Activated naive CD4-positive, alpha-beta T cell treated with anti-CD3 and anti-CD28 coated beads, Interleukin-2, amount 10 ng/mL, durations not matched to agents 7 days and 5 days (primary cell): Measurements from ENCODE around the gene PRR12.

Experiments
- CTCF ChIA-PET: fragments of 350-600 bp; sonication (Branson Sonifier 250); formaldehyde crosslinking; loops from one replicate; lab custom pipeline; 2021; ENCODE audit warnings: antibody characterized with exemption; lab: Charles Lee
- DNase-seq: peaks from one replicate; pipeline ENCODE4 v3.0.0-alpha.2; 2020
- H3K27ac Mint-ChIP-seq: one replicate; pipeline ENCODE4 v1.8.0; 2021; ENCODE audit warnings: mild to moderate bottlenecking, moderate library complexity, mixed read lengths
- H3K27me3 Mint-ChIP-seq: one replicate; pipeline ENCODE4 v1.8.0; 2021; ENCODE audit warnings: mild to moderate bottlenecking, mixed read lengths
- H3K36me3 Mint-ChIP-seq: one replicate; pipeline ENCODE4 v1.8.0; 2021; ENCODE audit warnings: mixed read lengths
- H3K4me1 Mint-ChIP-seq: one replicate; pipeline ENCODE4 v1.8.0; 2021; ENCODE audit warnings: mixed read lengths
- H3K4me3 Mint-ChIP-seq: one replicate; pipeline ENCODE4 v1.8.0; 2021; ENCODE audit warnings: mild to moderate bottlenecking, moderate library complexity, mixed read lengths
- H3K9me3 Mint-ChIP-seq: one replicate; pipeline ENCODE4 v1.8.0; 2021; ENCODE audit warnings: mixed read lengths

The PRR12 gene

DNA sequence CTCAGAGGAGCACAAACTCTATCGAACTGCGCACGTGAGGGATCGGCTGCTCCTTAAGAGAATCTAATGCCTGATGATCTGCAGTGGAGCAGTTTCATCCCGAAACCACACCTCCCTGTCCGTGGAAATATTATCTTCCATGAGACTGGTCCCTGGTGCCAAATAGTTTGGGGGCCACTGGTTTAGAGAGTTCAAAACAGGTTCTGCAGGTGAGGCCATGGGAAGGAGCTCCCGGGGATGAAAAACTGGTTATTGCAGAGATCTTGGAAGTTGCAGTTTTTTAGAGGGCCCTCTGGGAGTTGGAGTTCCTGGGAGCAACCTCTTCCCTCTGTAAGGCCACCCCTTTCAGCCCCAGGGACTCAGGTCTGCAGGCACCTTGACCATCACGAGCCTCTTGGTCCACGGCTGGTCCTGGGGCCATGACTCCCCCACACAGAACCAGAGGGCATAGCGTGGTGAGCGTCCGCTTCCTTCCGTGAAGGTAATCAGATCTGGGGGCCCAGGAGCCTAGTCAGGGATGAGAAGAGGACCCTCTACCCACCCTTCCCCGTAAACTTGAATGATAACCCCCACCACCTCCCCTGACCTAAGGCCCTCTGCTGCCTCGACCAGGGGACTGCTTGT, 69.5 kb downstream of the PRR12 start:
- CTCF ChIA-PET = interaction anchor here (0.5 to 1.7 kb wide), 3 partner anchors 15 to 341 kb away, joined by 3 read pairs; no protein-coding TSS in a partner anchor
- Mint-ChIP-seq H3K4me1 (peaks cover 22% of the 10 kb centered on the region), H3K36me3 (peaks cover 50% of the 10 kb centered on the region), H3K9me3 (no peaks in the 10 kb centered on the region), H3K4me3 (no peak overlapping the region), H3K27me3 (no peaks in the 10 kb centered on the region), H3K27ac (peak overlapping the region; percentile 74)
- no peak for DNase-seq

DNA sequence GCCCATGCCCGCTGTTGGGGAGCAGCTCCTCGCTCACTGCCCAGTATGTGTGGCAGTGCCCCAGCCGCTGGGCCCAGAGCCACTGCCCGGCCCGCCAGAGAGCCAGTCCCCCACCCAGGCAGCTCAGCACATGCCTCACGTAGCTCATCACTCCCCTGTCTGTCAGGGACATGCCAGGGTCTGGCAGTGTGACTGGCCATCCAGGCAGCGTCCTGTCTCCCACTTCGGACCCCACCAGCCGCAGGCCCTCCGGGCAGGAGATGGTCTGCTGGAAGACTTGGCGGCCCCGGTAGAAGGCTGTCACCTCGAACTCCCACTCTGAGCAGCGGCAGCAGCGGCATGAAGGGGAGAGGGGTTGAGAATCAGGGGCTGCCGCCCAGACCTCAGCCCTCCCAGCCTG, 71.0 kb downstream of the PRR12 start:
- peaks cover 34% of the 10 kb centered on the region for H3K4me1 Mint-ChIP-seq
- H3K27me3 Mint-ChIP-seq = no peaks in the 10 kb centered on the region
- no peak for DNase-seq
- CTCF ChIA-PET = interaction anchor here (1.7 kb wide), 1 partner anchor 17 kb away, joined by 3 read pairs; no protein-coding TSS in a partner anchor
- H3K36me3 Mint-ChIP-seq = peaks cover 43% of the 10 kb centered on the region
- peak overlapping the region; percentile 19 for H3K27ac Mint-ChIP-seq
- no peaks in the 10 kb centered on the region for H3K9me3 Mint-ChIP-seq
- no peak overlapping the region for H3K4me3 Mint-ChIP-seq

DNA sequence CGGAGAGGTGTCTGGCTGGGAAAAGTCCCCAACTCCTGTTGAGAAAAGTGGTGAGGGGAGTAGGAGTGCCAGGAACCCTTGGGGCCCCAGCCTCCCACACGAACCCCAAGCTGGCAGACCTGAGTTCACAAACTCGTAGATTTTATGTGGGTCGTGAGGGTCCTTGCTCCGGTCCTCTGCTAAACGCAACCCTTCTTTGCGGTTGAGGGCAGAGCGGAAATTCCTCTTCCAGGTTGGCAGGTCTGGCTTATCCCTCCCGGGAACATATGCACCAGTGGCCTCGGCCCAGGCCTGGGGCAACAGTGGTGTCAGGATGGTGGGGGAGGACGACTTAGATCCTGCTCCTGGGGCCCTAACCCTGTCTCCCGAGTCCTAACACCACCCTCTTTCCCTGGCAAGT, 72.2 kb downstream of the PRR12 start:
- H3K9me3 Mint-ChIP-seq = no peaks in the 10 kb centered on the region
- H3K4me3 Mint-ChIP-seq = peak overlapping the region; percentile 99
- H3K36me3 Mint-ChIP-seq = peaks cover 41% of the 10 kb centered on the region
- CTCF ChIA-PET = no interaction called here
- H3K27me3 Mint-ChIP-seq = no peaks in the 10 kb centered on the region
- DNase-seq = no peak
- H3K27ac Mint-ChIP-seq = peak overlapping the region; percentile 100
- peaks cover 42% of the 10 kb centered on the region for H3K4me1 Mint-ChIP-seq

DNA sequence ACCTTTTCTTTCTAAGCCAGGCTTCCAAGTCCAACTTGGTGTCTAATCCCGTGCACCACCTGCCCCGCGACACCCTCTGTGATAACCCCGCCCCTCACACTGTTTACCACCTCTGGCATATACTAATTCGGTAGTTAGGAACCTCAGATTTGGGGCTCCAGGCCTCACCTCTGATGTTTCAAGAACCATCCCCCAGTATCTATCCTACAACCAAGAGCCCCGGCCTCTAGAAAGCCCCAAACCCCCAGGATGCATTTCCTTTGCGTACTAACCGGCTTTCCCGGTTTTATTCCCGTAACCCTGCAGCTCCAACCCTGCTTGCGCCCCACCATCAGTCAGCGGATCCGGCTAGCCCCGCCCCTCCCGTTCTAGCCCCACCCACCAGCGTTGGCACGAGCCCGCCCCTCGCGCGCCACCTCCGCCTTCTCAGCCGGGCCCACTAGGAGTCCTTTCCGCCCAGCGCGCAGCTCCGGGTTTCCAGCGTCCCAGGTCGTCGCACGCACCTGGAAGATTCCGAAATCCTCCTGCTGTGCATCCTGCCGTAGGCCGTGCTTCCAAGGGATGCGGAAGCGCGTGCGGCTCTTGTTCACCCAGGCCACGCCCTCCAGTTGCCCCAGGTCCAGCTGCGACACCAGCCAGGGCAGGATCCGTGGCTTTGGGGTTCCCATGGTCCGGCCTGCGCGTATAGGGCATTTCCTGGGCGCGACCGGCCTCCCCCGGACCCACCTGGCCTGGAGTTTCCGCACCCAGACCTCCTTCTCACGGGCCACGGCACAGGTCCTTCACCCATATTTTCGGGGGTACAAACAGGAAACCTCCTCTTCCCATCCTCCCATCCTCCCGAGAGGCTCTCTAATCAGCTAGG, 73.4 kb downstream of the PRR12 start:
- H3K27me3 Mint-ChIP-seq = no peaks in the 10 kb centered on the region
- H3K36me3 Mint-ChIP-seq = peaks cover 47% of the 10 kb centered on the region
- H3K9me3 Mint-ChIP-seq = no peaks in the 10 kb centered on the region
- DNase-seq = peak; percentile 95
- CTCF ChIA-PET = interaction anchor here (0.7 to 1.6 kb wide), 6 partner anchors 8 to 188 kb away, joined by 3 to 5 read pairs (median 4); partner anchors contain the start of genes PRMT1 and SCAF1
- H3K27ac Mint-ChIP-seq = peak overlapping the region; percentile 100
- H3K4me1 Mint-ChIP-seq = peaks cover 42% of the 10 kb centered on the region
- H3K4me3 Mint-ChIP-seq = peak overlapping the region; percentile 99

DNA sequence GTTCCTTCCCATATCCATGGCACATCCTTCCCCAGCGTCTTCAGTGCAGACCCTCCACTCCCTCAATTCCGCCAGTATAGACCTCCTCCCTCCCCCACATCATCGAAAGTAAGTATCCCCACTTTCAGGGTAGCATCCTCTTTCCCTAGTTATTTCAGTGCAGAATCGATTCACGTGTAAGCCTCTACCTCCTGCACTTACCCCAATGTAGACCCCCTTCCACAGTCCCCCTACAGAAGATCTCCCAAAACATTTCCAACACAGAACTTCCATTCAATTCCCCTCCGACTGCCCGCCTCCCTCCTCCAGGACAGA, 74.0 kb downstream of the PRR12 start:
- peak overlapping the region; percentile 100 for H3K27ac Mint-ChIP-seq
- no peak for DNase-seq
- no peaks in the 10 kb centered on the region for H3K27me3 Mint-ChIP-seq
- H3K4me3 Mint-ChIP-seq = peak overlapping the region; percentile 99
- H3K9me3 Mint-ChIP-seq = no peaks in the 10 kb centered on the region
- CTCF ChIA-PET = interaction anchor here (1.3 to 1.6 kb wide), 3 partner anchors 9 to 23 kb away, joined by 4 to 5 read pairs (median 4); partner anchors contain the start of gene SCAF1
- H3K4me1 Mint-ChIP-seq = peaks cover 45% of the 10 kb centered on the region
- peaks cover 50% of the 10 kb centered on the region for H3K36me3 Mint-ChIP-seq

DNA sequence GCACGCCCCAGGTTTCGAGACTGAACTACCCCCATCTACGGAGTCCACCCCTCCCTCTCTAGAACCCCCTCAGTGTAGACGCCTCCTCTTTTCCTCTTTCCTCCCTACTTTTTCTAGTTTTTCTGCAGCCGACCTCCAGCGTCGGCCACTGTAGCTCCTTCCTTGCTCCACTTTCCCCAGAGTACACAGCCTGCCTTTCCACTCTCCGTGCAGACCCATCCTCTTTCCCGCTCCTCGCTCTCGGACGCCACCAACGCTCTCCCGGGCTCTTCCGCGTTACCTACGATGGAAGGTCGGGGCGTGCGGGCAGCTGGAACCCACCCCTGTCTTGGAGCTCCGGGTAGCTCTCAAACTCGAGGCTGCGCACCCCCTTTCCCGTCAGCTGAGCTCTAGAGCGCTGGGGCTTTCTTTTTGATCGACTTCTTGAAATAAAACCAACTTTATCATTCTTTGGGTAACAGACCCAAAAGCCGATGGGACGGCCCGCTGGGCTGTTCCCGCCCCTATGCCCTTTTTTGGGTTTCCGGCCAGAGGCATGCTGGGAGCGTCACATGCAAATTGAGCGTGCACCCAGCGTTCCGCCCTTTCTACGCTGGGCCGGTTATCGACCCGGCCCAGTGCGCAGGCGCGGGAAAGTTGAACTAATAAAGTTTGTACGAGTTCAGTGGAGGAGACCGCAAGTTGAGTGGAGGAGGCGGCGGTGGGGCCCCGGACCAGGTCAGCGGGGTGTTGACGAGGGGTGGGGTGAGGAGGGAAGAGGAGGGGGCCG, 74.6 kb downstream of the PRR12 start, which contains the start of the genes BCL2L12 and IRF3:
BCL2L12 (plus strand) TSS at position 583 of the 769 bp plus-strand sequence. CDS start 760 bp downstream, outside the sequence.
IRF3 (minus strand) TSS at position 507 of the 769 bp plus-strand sequence. CDS start 1,019 bp downstream, outside the sequence.
- peaks cover 47% of the 10 kb centered on the region for H3K36me3 Mint-ChIP-seq

DNA sequence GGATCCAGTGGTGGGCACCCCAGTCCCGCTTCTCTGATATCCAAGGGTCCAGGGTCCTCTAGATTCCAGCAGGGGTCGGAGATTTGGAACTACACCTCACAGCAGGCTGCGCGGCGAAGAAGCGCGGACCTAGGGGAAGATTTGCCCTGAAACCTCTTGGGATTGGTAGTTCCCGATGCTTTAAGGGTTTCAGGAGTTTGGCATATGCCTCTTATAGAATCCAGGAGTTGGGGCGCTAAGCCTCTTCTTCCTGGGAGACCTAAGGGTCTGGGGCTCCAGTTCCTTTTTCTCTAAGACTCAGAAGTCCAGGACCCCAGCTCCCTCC, 75.1 kb downstream of the PRR12 start:
- Mint-ChIP-seq H3K27me3 (no peaks in the 10 kb centered on the region), H3K9me3 (no peaks in the 10 kb centered on the region), H3K36me3 (peaks cover 48% of the 10 kb centered on the region), H3K27ac (peak overlapping the region; percentile 100), H3K4me3 (peak overlapping the region; percentile 99), H3K4me1 (peaks cover 43% of the 10 kb centered on the region)
- CTCF ChIA-PET = interaction anchor here (1.3 to 1.6 kb wide), 2 partner anchors 9 to 11 kb away, joined by 4 to 5 read pairs; no protein-coding TSS in a partner anchor
- no peak for DNase-seq

More for the DNA sequence above, 74.6 kb downstream of the PRR12 start, which contains the start of the genes BCL2L12 and IRF3:
- H3K9me3 Mint-ChIP-seq = no peaks in the 10 kb centered on the region
- H3K27me3 Mint-ChIP-seq = no peaks in the 10 kb centered on the region
- peak within 1 kb of the TSS; percentile 100 for H3K27ac Mint-ChIP-seq
- peak; percentile 100 for DNase-seq
- H3K4me1 Mint-ChIP-seq = peaks cover 43% of the 10 kb centered on the region
- CTCF ChIA-PET = interaction anchor here (1.3 to 1.6 kb wide), 3 partner anchors 9 to 24 kb away, joined by 4 to 5 read pairs (median 4); partner anchors contain the start of gene SCAF1
- H3K4me3 Mint-ChIP-seq = peak within 1 kb of the TSS; percentile 99

DNA sequence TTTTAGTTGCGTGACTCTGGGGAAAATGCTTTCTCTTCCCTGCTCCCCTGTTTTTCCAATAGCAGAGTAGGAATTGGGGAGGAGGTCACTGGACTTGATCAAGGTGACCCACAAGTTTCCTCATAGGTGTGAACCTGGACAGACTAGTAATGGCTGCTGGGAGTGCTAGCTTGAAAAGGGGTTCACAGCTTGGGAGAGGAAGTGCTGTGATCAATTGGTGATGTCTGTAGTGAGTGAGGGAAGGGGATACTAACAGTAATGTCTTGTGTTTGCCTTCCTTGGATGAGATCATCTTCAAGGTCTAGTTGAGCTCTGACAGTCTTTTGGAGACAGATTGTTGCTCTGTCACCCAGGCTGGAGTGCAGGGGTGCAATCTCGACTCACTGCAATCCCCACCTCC, 76.5 kb downstream of the PRR12 start:
- Mint-ChIP-seq H3K9me3 (no peaks in the 10 kb centered on the region), H3K4me1 (peaks cover 51% of the 10 kb centered on the region), H3K4me3 (peak overlapping the region; percentile 99), H3K27ac (peak overlapping the region; percentile 51), H3K27me3 (no peaks in the 10 kb centered on the region), H3K36me3 (peaks cover 49% of the 10 kb centered on the region)
- DNase-seq = no peak
- CTCF ChIA-PET = interaction anchor here (0.7 kb wide), 1 partner anchor 9 kb away, joined by 3 read pairs; no protein-coding TSS in a partner anchor

DNA sequence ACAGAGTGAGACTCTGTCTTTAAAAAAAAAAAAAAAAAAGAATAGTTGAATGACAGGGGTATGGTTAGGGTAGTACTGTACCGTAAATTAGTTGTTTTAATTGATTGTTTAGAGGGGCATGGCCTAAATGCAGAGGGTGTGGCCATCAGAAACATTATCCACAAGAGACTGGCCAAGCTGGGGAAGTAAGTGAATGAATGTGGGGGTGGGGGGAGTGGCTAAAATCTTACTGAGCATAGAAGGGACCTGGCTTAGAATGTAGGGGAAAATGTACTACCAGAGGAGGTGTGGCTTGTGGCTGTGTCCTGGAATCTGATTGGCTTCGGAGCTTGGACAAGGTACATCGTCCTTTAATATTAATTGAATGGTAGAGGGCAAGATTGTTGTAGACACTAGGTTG, 78.5 kb downstream of the PRR12 start:
- CTCF ChIA-PET = interaction anchor here (4.8 kb wide), 1 partner anchor 162 kb away, joined by 26 read pairs; no protein-coding TSS in a partner anchor
- H3K27me3 Mint-ChIP-seq = no peaks in the 10 kb centered on the region
- no peak overlapping the region for H3K27ac Mint-ChIP-seq
- H3K36me3 Mint-ChIP-seq = peaks cover 34% of the 10 kb centered on the region
- DNase-seq = no peak
- H3K9me3 Mint-ChIP-seq = no peaks in the 10 kb centered on the region
- H3K4me1 Mint-ChIP-seq = peaks cover 32% of the 10 kb centered on the region
- H3K4me3 Mint-ChIP-seq = no peak overlapping the region

DNA sequence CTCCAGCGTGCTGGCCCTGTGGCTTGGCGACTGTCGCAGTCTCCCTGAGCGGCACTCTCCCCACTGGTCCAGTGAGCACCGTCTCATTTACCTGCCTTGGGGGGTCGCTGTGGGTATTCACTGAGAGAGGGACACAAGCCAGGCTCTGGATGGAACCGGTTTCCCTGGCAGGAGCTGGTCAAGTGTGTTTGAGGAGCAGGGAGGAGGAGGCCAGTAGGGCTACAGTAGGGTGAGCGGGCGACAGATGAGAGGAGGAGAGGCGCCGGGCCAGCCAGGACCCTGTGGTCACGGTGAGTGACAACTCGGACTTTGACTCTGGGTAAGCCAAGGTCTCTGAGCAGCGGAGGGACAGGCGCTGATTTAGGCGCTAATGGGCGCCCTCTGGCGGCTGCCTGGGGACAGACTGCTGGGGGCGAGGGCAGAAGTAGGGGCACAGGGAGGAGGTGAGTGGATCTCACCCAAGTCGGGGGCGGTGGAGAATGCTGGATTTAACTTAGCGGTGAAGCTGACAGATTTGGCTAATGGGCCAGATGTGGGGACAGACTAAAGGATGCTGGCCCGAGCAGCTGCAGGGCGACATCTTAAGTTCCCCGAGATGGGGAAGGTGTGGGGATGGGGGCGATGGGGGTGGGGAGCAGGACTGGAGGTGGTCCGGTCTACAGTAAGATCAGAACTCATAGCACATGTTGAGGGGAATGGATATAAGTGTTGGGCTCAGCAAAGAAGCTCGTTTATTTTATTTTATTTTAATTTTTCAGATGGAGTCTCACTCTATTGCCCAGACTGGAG, 81.3 kb downstream of the PRR12 start:
- no peaks in the 10 kb centered on the region for H3K9me3 Mint-ChIP-seq
- peak; percentile 82 for DNase-seq
- H3K27ac Mint-ChIP-seq = no peak overlapping the region
- H3K4me3 Mint-ChIP-seq = no peak overlapping the region
- CTCF ChIA-PET = interaction anchor here (0.7 to 4.8 kb wide), 14 partner anchors 8 to 170 kb away, joined by 3 to 26 read pairs (median 4); partner anchors contain the start of genes NOSIP, PRRG2 and RRAS
- H3K4me1 Mint-ChIP-seq = peaks cover 26% of the 10 kb centered on the region
- H3K27me3 Mint-ChIP-seq = no peaks in the 10 kb centered on the region
- H3K36me3 Mint-ChIP-seq = peaks cover 22% of the 10 kb centered on the region
